HepG2 (cell line): ENCODE measurements around the gene ZNF581. TPM values are rescaled to one million over a fixed set of nuclear protein-coding genes. Genes with fewer than 3 reads are reported as not detected.

Source experiments
- CBX1 ChIP-seq: IDR thresholded peaks from one replicate; pipeline ENCODE4 v1.6.1; 2016; ENCODE audit warnings: antibody characterized with exemption, low read depth
- CREB1 ChIP-seq, 2 experiments: fragments of 450-650 bp in 1 of 2; IDR thresholded peaks; 2 replicates each; pipeline ENCODE4 v1.6.1; 2016 to 2017; ENCODE audit warnings: control low read depth in 1 of 2, mild to moderate bottlenecking in 1 of 2, missing compliant biosample characterization in 1 of 2, missing genetic modification characterization in 1 of 2
- HHEX ChIP-seq: IDR thresholded peaks from 2 replicates; pipeline ENCODE4 v1.6.1; 2016; ENCODE audit warnings: control low read depth
- JUND ChIP-seq: sonication (generic); formaldehyde crosslinking; IDR thresholded peaks from 2 replicates; pipeline ENCODE4 v1.8.0; 2022; ENCODE audit warnings: mild to moderate bottlenecking, missing genetic modification reagents
- MATR3 ChIP-seq: sonication (generic); formaldehyde crosslinking; IDR thresholded peaks from 2 replicates; pipeline ENCODE4 v1.4.0; 2020; ENCODE audit warnings: missing genetic modification reagents
- MIER3 ChIP-seq: IDR thresholded peaks from 2 replicates; pipeline ENCODE4 v1.6.1; 2016; ENCODE audit warnings: missing compliant biosample characterization, borderline replicate concordance
- MTA1 ChIP-seq: sonication (generic); formaldehyde crosslinking; IDR thresholded peaks from 2 replicates; pipeline ENCODE4 v1.4.0; 2020; ENCODE audit warnings: missing genetic modification reagents, mild to moderate bottlenecking, borderline replicate concordance
- NONO ChIP-seq, 2 experiments: fragments of 450-650 bp in 1 of 2; sonication (generic) in 1 of 2; formaldehyde crosslinking in 1 of 2; IDR thresholded peaks in 1 of 2; conservative IDR thresholded peaks in 1 of 2; 2 replicates each; pipeline versions ENCODE4 v1.6.1 to v1.8.0; 2017 to 2022; ENCODE audit warnings: mild to moderate bottlenecking in 1 of 2, missing genetic modification reagents in 1 of 2, moderate library complexity in 1 of 2
- NR2C2 ChIP-seq: sonication (generic); formaldehyde crosslinking; IDR thresholded peaks from 2 replicates; pipeline ENCODE4 v1.4.0; 2020; ENCODE audit warnings: missing genetic modification reagents, mild to moderate bottlenecking, moderate library complexity, borderline replicate concordance
- PCBP2 ChIP-seq: fragments of 200-400 bp; formaldehyde crosslinking; optimal IDR thresholded peaks from 2 replicates; pipeline ENCODE3; 2018; ENCODE audit warnings: low read length, low read depth; ENCODE audit not compliant: poor library complexity, severe bottlenecking
- ZIK1 ChIP-seq: sonication (generic); formaldehyde crosslinking; IDR thresholded peaks from 2 replicates; pipeline ENCODE4 v1.5.0; 2020; ENCODE audit warnings: mild to moderate bottlenecking, low read depth, missing genetic modification reagents, borderline replicate concordance
- ZNF292 ChIP-seq: sonication (generic); formaldehyde crosslinking; IDR thresholded peaks from 2 replicates; pipeline ENCODE4 v1.8.1; 2022; ENCODE audit warnings: mild to moderate bottlenecking, low read depth, missing genetic modification reagents, borderline replicate concordance
- ZNF772 ChIP-seq: sonication (generic); formaldehyde crosslinking; IDR thresholded peaks from 2 replicates; pipeline ENCODE4 v1.5.0; 2020; ENCODE audit warnings: mild to moderate bottlenecking, missing genetic modification reagents
- ZNF776 ChIP-seq: sonication (generic); formaldehyde crosslinking; IDR thresholded peaks from 2 replicates; pipeline ENCODE4 v1.4.0; 2020; ENCODE audit warnings: mild to moderate bottlenecking, missing genetic modification reagents
- ZSCAN22 ChIP-seq: sonication (generic); formaldehyde crosslinking; IDR thresholded peaks from 2 replicates; pipeline ENCODE4 v1.4.0; 2020; ENCODE audit warnings: mild to moderate bottlenecking, missing genetic modification reagents
- polyA plus RNA-seq, 8 experiments: library from polyadenylated mRNA; depleted of rRNA in 3 of 8; stranded (reverse) in 7 of 8; unstranded in 1 of 8; fragments of >200 nt; fragmentation: Illumina TruSeq in 4 of 8; extraction: Trizol in 4 of 8; gene quantifications; 2 replicates each; pipeline versions ENCODE4 v1.2.1 to v1.2.3, GENCODE V29; 2011 to 2016; ENCODE audit warnings: low read depth in 4 of 8, missing spikeins in 1 of 8, mixed read lengths in 1 of 8; ENCODE audit not compliant: insufficient read depth in 1 of 8
- total RNA-seq, 5 experiments: library from RNA; depleted of rRNA; stranded (reverse); fragments of >200 nt; fragmentation: Illumina TruSeq; extraction: Trizol; gene quantifications; 2 replicates each; pipeline ENCODE4 v1.2.3, GENCODE V29; 2016; ENCODE audit warnings: low read depth in 1 of 5
- TF ChIP-seq, protein P1 (sequence below): sonication (generic); formaldehyde crosslinking; IDR thresholded peaks from 2 replicates; pipeline ENCODE4 v1.4.0; 2020; ENCODE audit warnings: missing genetic modification reagents
- TF ChIP-seq, protein P2 (sequence below): sonication (generic); formaldehyde crosslinking; IDR thresholded peaks from 2 replicates; pipeline ENCODE4 v1.5.1; 2020; ENCODE audit warnings: mild to moderate bottlenecking, missing genetic modification reagents
- TF ChIP-seq, protein P3 (sequence below): sonication (generic); formaldehyde crosslinking; IDR thresholded peaks from 2 replicates; pipeline ENCODE4 v1.4.0; 2020; ENCODE audit warnings: missing genetic modification reagents
- TF ChIP-seq, protein P4 (sequence below): sonication (generic); formaldehyde crosslinking; IDR thresholded peaks from 2 replicates; pipeline ENCODE4 v1.5.1; 2020; ENCODE audit warnings: missing genetic modification reagents, mild to moderate bottlenecking, borderline replicate concordance

The ZNF581 gene
- total and polyA plus RNA-seq, 2 of the 13 experiments (the other 11 are each of a cell fraction or from before 2014, with no cell fraction given), result 19.6 to 49.5 TPM

DNA sequence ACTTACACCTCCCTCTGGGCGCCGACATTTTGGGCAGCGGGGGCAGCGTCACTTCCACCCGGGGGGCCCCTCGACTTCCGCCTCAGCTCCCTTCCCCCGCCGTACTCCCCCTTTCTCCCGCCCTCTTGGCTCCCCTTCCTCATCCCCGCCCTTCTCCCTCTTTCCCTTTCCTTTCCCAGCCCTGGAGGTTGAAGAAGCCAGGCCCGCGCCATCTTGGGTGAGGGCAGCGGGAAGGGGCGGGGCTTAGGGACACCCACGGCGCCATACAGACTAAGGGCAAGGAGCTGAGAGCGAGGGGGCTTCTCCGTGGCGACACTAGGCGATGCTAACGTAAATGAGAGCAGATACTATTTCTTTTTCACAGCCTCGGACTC is 44.0 kb upstream of the ZNF581 start, which contains the start of gene FIZ1 (continued):
- TF ChIP-seq, protein P1, sequence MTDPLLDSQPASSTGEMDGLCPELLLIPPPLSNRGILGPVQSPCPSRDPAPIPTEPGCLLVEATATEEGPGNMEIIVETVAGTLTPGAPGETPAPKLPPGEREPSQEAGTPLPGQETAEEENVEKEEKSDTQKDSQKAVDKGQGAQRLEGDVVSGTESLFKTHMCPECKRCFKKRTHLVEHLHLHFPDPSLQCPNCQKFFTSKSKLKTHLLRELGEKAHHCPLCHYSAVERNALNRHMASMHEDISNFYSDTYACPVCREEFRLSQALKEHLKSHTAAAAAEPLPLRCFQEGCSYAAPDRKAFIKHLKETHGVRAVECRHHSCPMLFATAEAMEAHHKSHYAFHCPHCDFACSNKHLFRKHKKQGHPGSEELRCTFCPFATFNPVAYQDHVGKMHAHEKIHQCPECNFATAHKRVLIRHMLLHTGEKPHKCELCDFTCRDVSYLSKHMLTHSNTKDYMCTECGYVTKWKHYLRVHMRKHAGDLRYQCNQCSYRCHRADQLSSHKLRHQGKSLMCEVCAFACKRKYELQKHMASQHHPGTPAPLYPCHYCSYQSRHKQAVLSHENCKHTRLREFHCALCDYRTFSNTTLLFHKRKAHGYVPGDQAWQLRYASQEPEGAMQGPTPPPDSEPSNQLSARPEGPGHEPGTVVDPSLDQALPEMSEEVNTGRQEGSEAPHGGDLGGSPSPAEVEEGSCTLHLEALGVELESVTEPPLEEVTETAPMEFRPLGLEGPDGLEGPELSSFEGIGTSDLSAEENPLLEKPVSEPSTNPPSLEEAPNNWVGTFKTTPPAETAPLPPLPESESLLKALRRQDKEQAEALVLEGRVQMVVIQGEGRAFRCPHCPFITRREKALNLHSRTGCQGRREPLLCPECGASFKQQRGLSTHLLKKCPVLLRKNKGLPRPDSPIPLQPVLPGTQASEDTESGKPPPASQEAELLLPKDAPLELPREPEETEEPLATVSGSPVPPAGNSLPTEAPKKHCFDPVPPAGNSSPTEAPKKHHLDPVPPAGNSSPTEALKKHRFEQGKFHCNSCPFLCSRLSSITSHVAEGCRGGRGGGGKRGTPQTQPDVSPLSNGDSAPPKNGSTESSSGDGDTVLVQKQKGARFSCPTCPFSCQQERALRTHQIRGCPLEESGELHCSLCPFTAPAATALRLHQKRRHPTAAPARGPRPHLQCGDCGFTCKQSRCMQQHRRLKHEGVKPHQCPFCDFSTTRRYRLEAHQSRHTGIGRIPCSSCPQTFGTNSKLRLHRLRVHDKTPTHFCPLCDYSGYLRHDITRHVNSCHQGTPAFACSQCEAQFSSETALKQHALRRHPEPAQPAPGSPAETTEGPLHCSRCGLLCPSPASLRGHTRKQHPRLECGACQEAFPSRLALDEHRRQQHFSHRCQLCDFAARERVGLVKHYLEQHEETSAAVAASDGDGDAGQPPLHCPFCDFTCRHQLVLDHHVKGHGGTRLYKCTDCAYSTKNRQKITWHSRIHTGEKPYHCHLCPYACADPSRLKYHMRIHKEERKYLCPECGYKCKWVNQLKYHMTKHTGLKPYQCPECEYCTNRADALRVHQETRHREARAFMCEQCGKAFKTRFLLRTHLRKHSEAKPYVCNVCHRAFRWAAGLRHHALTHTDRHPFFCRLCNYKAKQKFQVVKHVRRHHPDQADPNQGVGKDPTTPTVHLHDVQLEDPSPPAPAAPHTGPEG (CRISPR knock-in tag), result no peak
- TF ChIP-seq CBX1, result no peak
- TF ChIP-seq NONO (IDR thresholded peaks at IDR 0.05), result no peak
- TF ChIP-seq NONO (CRISPR knock-in tag; conservative IDR thresholded peaks at IDR 0.05), result peak; percentile 91
- no peak for TF ChIP-seq MIER3 (CRISPR knock-in tag)
- peak; percentile 97 for TF ChIP-seq NR2C2 (CRISPR knock-in tag)
- TF ChIP-seq ZNF772 (CRISPR knock-in tag), result no peak
- no peak for TF ChIP-seq ZNF292 (CRISPR knock-in tag)
- TF ChIP-seq, protein P2, sequence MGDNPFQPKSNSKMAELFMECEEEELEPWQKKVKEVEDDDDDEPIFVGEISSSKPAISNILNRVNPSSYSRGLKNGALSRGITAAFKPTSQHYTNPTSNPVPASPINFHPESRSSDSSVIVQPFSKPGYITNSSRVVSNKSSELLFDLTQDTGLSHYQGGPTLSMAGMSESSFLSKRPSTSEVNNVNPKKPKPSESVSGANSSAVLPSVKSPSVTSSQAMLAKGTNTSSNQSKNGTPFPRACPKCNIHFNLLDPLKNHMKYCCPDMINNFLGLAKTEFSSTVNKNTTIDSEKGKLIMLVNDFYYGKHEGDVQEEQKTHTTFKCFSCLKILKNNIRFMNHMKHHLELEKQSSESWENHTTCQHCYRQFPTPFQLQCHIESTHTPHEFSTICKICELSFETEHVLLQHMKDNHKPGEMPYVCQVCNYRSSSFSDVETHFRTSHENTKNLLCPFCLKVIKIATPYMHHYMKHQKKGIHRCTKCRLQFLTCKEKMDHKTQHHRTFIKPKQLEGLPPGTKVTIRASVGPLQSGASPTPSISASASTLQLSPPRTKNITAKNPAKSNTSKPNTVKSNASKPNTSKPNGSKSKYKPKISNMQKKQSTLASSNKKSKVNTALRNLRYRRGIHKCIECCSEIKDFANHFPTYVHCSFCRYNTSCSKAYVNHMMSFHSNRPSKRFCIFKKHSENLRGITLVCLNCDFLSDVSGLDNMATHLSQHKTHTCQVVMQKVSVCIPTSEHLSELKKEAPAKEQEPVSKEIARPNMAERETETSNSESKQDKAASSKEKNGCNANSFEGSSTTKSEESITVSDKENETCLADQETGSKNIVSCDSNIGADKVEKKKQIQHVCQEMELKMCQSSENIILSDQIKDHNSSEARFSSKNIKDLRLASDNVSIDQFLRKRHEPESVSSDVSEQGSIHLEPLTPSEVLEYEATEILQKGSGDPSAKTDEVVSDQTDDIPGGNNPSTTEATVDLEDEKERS (CRISPR knock-in tag), result no peak
- TF ChIP-seq ZSCAN22 (CRISPR knock-in tag), result no peak
- no peak; the same call in 1 of the 2 replicates for TF ChIP-seq ZNF776 (CRISPR knock-in tag)
- TF ChIP-seq JUND (CRISPR knock-in tag), result no peak
- no peak for TF ChIP-seq HHEX (CRISPR knock-in tag)
- no peak for TF ChIP-seq ZIK1 (CRISPR knock-in tag)
- peak; percentile 11; the same call in 1 of the 2 replicates for TF ChIP-seq MTA1 (CRISPR knock-in tag)
- TF ChIP-seq CREB1 (IDR thresholded peaks at IDR 0.05), result peak; percentile 84
- peak; percentile 95 for TF ChIP-seq CREB1 (CRISPR knock-in tag; IDR thresholded peaks at IDR 0.05)
- TF ChIP-seq, protein P3, sequence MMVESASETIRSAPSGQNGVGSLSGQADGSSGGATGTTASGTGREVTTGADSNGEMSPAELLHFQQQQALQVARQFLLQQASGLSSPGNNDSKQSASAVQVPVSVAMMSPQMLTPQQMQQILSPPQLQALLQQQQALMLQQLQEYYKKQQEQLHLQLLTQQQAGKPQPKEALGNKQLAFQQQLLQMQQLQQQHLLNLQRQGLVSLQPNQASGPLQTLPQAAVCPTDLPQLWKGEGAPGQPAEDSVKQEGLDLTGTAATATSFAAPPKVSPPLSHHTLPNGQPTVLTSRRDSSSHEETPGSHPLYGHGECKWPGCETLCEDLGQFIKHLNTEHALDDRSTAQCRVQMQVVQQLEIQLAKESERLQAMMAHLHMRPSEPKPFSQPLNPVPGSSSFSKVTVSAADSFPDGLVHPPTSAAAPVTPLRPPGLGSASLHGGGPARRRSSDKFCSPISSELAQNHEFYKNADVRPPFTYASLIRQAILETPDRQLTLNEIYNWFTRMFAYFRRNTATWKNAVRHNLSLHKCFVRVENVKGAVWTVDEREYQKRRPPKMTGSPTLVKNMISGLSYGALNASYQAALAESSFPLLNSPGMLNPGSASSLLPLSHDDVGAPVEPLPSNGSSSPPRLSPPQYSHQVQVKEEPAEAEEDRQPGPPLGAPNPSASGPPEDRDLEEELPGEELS (CRISPR knock-in tag), result peak; percentile 11; the same call in 1 of the 2 replicates
- no peak for TF ChIP-seq MATR3 (CRISPR knock-in tag)
- TF ChIP-seq, protein P4, sequence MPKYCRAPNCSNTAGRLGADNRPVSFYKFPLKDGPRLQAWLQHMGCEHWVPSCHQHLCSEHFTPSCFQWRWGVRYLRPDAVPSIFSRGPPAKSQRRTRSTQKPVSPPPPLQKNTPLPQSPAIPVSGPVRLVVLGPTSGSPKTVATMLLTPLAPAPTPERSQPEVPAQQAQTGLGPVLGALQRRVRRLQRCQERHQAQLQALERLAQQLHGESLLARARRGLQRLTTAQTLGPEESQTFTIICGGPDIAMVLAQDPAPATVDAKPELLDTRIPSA (CRISPR knock-in tag), result no peak
- TF ChIP-seq PCBP2, result no peak
